Large intestine (tissue), 3 donors: Measurements from ENCODE around the gene NFASC. TPM values are rescaled to one million over a fixed set of nuclear protein-coding genes. Genes with fewer than 3 reads are reported as not detected.

Experiments used
- DNase-seq, 2 donors: peaks; one replicate each; pipeline versions ENCODE4 v3.0.0 to v3.0.0-alpha.2; 2013
- H3K27ac ChIP-seq: one replicate; pipeline ENCODE4 v1.5.1; 2013; ENCODE audit warnings: low read length
- H3K27me3 ChIP-seq: 2 replicates; pipeline ENCODE4 v1.6.1; 2013; ENCODE audit warnings: low read length; ENCODE audit not compliant: control insufficient read depth, insufficient read depth
- H3K36me3 ChIP-seq: 2 replicates; pipeline ENCODE4 v1.6.1; 2013; ENCODE audit warnings: low read length; ENCODE audit not compliant: control insufficient read depth, insufficient read depth
- H3K4me1 ChIP-seq: one replicate; pipeline ENCODE4 v1.6.1; 2013; ENCODE audit warnings: low read length; ENCODE audit not compliant: control insufficient read depth, insufficient read depth
- H3K4me3 ChIP-seq: one replicate; pipeline ENCODE4 v1.5.1; 2013; ENCODE audit warnings: low read length
- H3K9me3 ChIP-seq: one replicate; pipeline ENCODE4 v1.6.1; 2013; ENCODE audit warnings: mild to moderate bottlenecking, low read depth, low read length, moderate library complexity; ENCODE audit not compliant: control insufficient read depth
- WGBS: methylation state at CpG from one replicate; pipeline ENCODE4 v1.1.5; 2013; ENCODE audit warnings: low lambda C conversion rate; ENCODE audit not compliant: insufficient coverage; 5-methylcytosine and 5-hydroxymethylcytosine counted together
- polyA plus RNA-seq: library from polyadenylated mRNA; unstranded; fragments of 120-200 nt; gene quantifications from one replicate; pipeline ENCODE4 v1.2.1, GENCODE V29; 2013

Gene NFASC
- polyA plus RNA-seq, 1 donor, result 10.1 TPM

DNA sequence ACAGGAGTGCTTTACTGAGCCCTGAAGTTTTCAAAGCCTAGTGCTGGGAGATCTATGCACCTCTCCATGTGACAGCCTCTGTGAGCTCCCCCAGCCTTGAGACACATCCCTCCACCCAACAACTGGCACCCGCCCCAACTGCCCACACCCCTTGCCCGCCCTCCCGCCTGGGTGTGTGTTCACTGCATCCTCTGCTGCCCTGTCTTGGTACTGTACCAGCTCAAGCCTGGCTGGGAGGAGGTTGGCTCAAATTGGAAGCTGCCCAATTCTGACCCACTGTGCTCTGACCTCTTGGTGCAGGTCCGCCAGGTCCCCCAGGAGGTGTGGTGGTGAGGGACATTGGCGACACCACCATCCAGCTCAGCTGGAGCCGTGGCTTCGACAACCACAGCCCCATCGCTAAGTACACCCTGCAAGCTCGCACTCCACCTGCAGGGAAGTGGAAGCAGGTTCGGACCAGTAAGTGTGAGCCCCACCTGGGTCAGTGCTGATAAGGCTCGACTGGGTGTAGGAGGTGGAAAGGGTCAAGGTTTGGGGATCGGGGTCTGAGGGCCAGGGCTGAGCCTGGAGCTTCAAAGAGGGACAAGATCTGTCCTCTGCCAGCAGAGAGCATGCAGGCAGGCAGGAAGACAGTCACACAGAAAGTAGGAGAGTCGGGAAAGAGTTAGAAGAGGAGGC lies 195.6 kb downstream of the NFASC start:
- DNase-seq, result no peak
- Histone ChIP-seq H3K36me3 (no peaks in the 10 kb centered on the region), H3K27ac (no peak overlapping the region), H3K4me1 (peaks cover 2% of the 10 kb centered on the region), H3K27me3 (no peaks in the 10 kb centered on the region), H3K9me3 (no peaks in the 10 kb centered on the region), H3K4me3 (no peak overlapping the region)
- WGBS, result 57% methylated on average over 1 of the region's 13 CpGs

- Histone ChIP-seq H3K4me1 (no peaks in the 10 kb centered on the region), H3K27ac (no peak overlapping the region), H3K36me3 (no peaks in the 10 kb centered on the region), H3K9me3 (no peaks in the 10 kb centered on the region), H3K4me3 (no peak overlapping the region), H3K27me3 (no peaks in the 10 kb centered on the region)
- WGBS, result no CpG with 5 or more reads among the region's 6 CpGs
- DNase-seq, result no peak
Measured at GRCh38 chr1:205067031-205067430, 196.4 kb downstream of the NFASC start.

GRCh38 chr1:205068001-205068400 lies 197.3 kb downstream of the NFASC start:
- no peak overlapping the region for H3K4me3 ChIP-seq
- 86% methylated on average over 1 of the region's 4 CpGs for WGBS
- H3K27ac ChIP-seq, result no peak overlapping the region
- H3K9me3 ChIP-seq, result no peaks in the 10 kb centered on the region
- H3K27me3 ChIP-seq, result no peaks in the 10 kb centered on the region
- no peaks in the 10 kb centered on the region for H3K4me1 ChIP-seq
- no peaks in the 10 kb centered on the region for H3K36me3 ChIP-seq
- no peak for DNase-seq

- WGBS, result no CpG with 5 or more reads among the region's 2 CpGs
- H3K4me1 ChIP-seq, result no peaks in the 10 kb centered on the region
- H3K9me3 ChIP-seq, result no peaks in the 10 kb centered on the region
- H3K36me3 ChIP-seq, result no peaks in the 10 kb centered on the region
- H3K27ac ChIP-seq, result no peak overlapping the region
- DNase-seq, result no peak
- no peaks in the 10 kb centered on the region for H3K27me3 ChIP-seq
- no peak overlapping the region for H3K4me3 ChIP-seq
Measured at GRCh38 chr1:205068457-205069040, 197.9 kb downstream of the NFASC start.

DNA sequence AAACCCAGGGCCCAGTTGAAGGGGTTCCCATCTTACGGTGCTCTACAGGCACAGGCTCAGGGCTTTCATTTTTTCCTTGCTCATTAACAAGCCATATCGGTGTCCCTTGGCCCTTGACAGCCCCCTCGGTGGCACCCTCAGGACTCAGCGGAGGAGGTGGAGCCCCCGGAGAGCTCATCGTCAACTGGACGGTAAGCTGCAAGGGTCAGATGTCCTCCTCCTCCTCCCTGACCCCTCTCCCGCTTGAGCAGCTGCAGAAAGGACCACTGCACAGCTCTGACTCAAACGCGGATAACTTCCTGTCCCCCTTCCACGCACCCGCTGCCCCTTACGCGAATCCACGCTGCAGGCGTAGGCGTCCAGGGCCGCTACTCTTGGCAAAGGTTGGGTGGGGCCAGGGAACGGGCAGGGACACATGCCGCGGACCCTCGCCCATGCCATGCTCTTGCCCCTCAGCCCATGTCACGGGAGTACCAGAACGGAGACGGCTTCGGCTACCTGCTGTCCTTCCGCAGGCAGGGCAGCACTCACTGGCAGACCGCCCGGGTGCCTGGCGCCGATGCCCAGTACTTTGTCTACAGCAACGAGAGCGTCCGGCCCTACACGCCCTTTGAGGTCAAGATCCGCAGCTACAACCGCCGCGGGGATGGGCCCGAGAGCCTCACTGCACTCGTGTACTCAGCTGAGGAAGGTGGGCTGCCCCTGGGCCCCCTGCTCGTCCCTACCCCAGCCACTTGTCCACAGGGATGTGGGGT lies 198.9 kb downstream of the NFASC start:
- no peak overlapping the region for H3K4me3 ChIP-seq
- H3K4me1 ChIP-seq, result no peaks in the 10 kb centered on the region
- H3K27ac ChIP-seq, result no peak overlapping the region
- H3K27me3 ChIP-seq, result no peaks in the 10 kb centered on the region
- DNase-seq, result no peak
- no peaks in the 10 kb centered on the region for H3K36me3 ChIP-seq
- no peaks in the 10 kb centered on the region for H3K9me3 ChIP-seq
- no CpG with 5 or more reads among the region's 42 CpGs for WGBS

DNA sequence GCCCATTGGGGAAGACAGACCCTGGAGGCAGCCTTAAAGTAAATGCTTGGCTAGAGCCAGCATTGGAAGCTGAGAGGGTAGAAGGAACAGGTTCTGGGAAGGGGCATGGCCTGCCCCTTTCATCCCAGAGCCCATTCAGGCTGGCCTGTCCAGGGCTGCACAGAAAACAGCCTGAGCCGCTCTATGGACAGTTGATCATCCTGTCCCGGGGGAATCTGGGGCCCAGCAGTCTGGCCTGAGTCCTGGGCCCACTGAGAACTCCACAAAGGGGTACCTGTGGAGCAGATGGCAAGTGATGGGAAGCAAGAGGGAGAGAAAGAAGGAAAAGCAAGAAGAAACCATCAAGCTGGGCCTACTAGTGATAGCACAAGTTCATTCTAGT lies 200.4 kb downstream of the NFASC start:
- Histone ChIP-seq H3K4me3 (no peak overlapping the region), H3K4me1 (no peaks in the 10 kb centered on the region), H3K36me3 (no peaks in the 10 kb centered on the region), H3K27me3 (no peaks in the 10 kb centered on the region), H3K27ac (no peak overlapping the region), H3K9me3 (no peaks in the 10 kb centered on the region)
- no peak for DNase-seq
- WGBS, result no CpG with 5 or more reads among the region's 2 CpGs

DNA sequence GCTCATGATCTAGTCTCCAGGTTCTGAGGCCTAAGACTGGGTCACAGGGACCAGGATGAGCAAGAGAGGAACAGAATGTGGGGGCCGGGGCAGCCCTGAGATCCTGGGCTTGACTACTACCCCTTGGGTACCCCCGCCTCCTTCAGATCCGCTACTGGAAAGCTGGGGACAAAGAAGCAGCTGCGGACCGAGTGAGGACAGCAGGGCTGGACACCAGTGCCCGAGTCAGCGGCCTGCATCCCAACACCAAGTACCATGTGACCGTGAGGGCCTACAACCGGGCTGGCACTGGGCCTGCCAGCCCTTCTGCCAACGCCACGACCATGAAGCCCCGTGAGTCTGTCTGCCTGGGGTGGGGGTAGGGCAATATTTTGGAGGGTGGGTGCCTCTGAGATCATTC lies 201.1 kb downstream of the NFASC start:
- no CpG with 5 or more reads among the region's 12 CpGs for whole genome bisulfite sequencing
- no peaks in the 10 kb centered on the region for H3K27me3 ChIP-seq
- no peaks in the 10 kb centered on the region for H3K36me3 ChIP-seq
- H3K4me3 ChIP-seq, result no peak overlapping the region
- H3K27ac ChIP-seq, result no peak overlapping the region
- DNase-seq, result no peak
- no peaks in the 10 kb centered on the region for H3K4me1 ChIP-seq
- no peaks in the 10 kb centered on the region for H3K9me3 ChIP-seq

- WGBS, result no CpG with 5 or more reads among the region's 9 CpGs
- no peaks in the 10 kb centered on the region for H3K27me3 ChIP-seq
- no peak overlapping the region for H3K4me3 ChIP-seq
- no peaks in the 10 kb centered on the region for H3K36me3 ChIP-seq
- H3K4me1 ChIP-seq, result no peaks in the 10 kb centered on the region
- no peaks in the 10 kb centered on the region for H3K9me3 ChIP-seq
- no peak overlapping the region for H3K27ac ChIP-seq
- DNase-seq, result no peak
Measured at GRCh38 chr1:205072286-205072685, 201.6 kb downstream of the NFASC start.

Other genes starting within 250 kb of the NFASC start
- gene LRRN2, start 185.1 kb upstream of the NFASC start, polyA plus RNA-seq, result 5.9 TPM
- 1.2 TPM for gene CNTN2, start 172.3 kb downstream of the NFASC start, polyA plus RNA-seq
- gene TMEM81, start 213.6 kb downstream of the NFASC start, polyA plus RNA-seq, result 3.3 TPM